SKM-1 treated with dmso at 0.1 percent for 144 hours (cell line): ENCODE data around the gene PSMG3.

Experiments used
- DNase-seq: peaks from one replicate; lab custom pipeline; 2025; ENCODE audit not compliant: unreplicated experiment; lab: John Stamatoyannopoulos, UW

PSMG3 gene

GRCh38 chr7:1569833-1570632 is at the start of gene PSMG3:
Gene PSMG3 (minus strand): TSS chr7:1570032. CDS start chr7:1569339, 693 bp downstream.
- peak; percentile 80 for DNase-seq

GRCh38 chr7:1618475-1618874 is 48.6 kb upstream of the PSMG3 start:
- DNase-seq, result no peak

GRCh38 chr7:1617957-1618356 is 48.1 kb upstream of the PSMG3 start:
- DNase-seq, result no peak

- no peak for DNase-seq
Measured at GRCh38 chr7:1616741-1617140, 46.9 kb upstream of the PSMG3 start.

GRCh38 chr7:1611708-1612241 is 41.9 kb upstream of the PSMG3 start:
- DNase-seq, result no peak

- no peak for DNase-seq
Measured at GRCh38 chr7:1610678-1611302, 41.0 kb upstream of the PSMG3 start.

GRCh38 chr7:1610013-1610677 is 40.3 kb upstream of the PSMG3 start:
- no peak for DNase-seq

- DNase-seq, result no peak
Measured at GRCh38 chr7:1609023-1609422, 39.2 kb upstream of the PSMG3 start.

GRCh38 chr7:1608318-1608717 is 38.5 kb upstream of the PSMG3 start:
- DNase-seq, result no peak

- DNase-seq, result no peak
Measured at GRCh38 chr7:1607696-1608095, 37.9 kb upstream of the PSMG3 start.

GRCh38 chr7:1607001-1607400 is 37.2 kb upstream of the PSMG3 start:
- DNase-seq, result no peak

GRCh38 chr7:1604383-1604782 is 34.6 kb upstream of the PSMG3 start:
- no peak for DNase-seq

GRCh38 chr7:1603346-1604225 is 33.8 kb upstream of the PSMG3 start:
- DNase-seq, result no peak

- DNase-seq, result no peak
Measured at GRCh38 chr7:1602386-1602785, 32.6 kb upstream of the PSMG3 start.

GRCh38 chr7:1601956-1602355 is 32.1 kb upstream of the PSMG3 start:
- DNase-seq, result no peak

- no peak for DNase-seq
Measured at GRCh38 chr7:1599640-1600395, 30.0 kb upstream of the PSMG3 start.

- DNase-seq, result no peak
Measured at GRCh38 chr7:1598961-1599639, 29.3 kb upstream of the PSMG3 start.

- DNase-seq, result no peak
Measured at GRCh38 chr7:1598286-1598685, 28.5 kb upstream of the PSMG3 start.

GRCh38 chr7:1597791-1598190 is 28.0 kb upstream of the PSMG3 start:
- DNase-seq, result no peak
